ENCODE data around the gene MTG2. TPM values are rescaled to one million over a fixed set of nuclear protein-coding genes. Genes with fewer than 3 reads are reported as not detected.

The MTG2 gene
- total and polyA plus RNA-seq, 2 donors from 2014 or later = 36.1 to 45.2 TPM

- H3K9me3 ChIP-seq (ENCODE audit: control insufficient read depth in 2 of 3, insufficient read depth in 1 of 3, low read length in 3 of 3) = no peaks in the 10 kb centered on the region
- H3K9ac ChIP-seq (ENCODE audit: low read length in 3 of 3) = no peak overlapping the region
- DNase-seq (no peak), FAIRE-seq (no peak)
- no peak overlapping the region for H3K27ac ChIP-seq (ENCODE audit: low read depth in 2 of 2, low read length in 2 of 2)
- peaks cover 3 to 18% (median 8%) of the 10 kb centered on the region in 3 donors for H3K36me3 ChIP-seq (ENCODE audit: control insufficient read depth in 2 of 3, insufficient read depth in 3 of 3, low read length in 3 of 3)
- H3K4me3 ChIP-seq (ENCODE audit: low read length in 3 of 3) = no peak overlapping the region
- intact Hi-C loops (cut with DNase I) = no loop called here
- no peak for TF ChIP-seq CTCF (IDR thresholded peaks at IDR 0.05; ENCODE audit: borderline replicate concordance, extremely low read depth, insufficient read depth)
- peaks cover 0 to 6% (median 0%) of the 10 kb centered on the region in 3 donors for H3K4me1 ChIP-seq (ENCODE audit: control insufficient read depth in 2 of 3, insufficient read depth in 2 of 3, low read depth in 1 of 3, low read length in 3 of 3)
- H3K27me3 ChIP-seq (ENCODE audit: control insufficient read depth, insufficient read depth, low read length) = no peaks in the 10 kb centered on the region
Observed at GRCh38 chr20:62179162-62179504, 3.7 kb upstream of the MTG2 start.

- TF ChIP-seq CTCF (IDR thresholded peaks at IDR 0.05; ENCODE audit: borderline replicate concordance, extremely low read depth, insufficient read depth) = no peak
- Histone ChIP-seq H3K4me3 (ENCODE audit: low read length in 3 of 3) (peak overlapping the region in 2 of 3 donors; percentile 76 to 97), H3K4me1 (ENCODE audit: control insufficient read depth in 2 of 3, insufficient read depth in 2 of 3, low read depth in 1 of 3, low read length in 3 of 3) (peaks cover 0 to 6% (median 0%) of the 10 kb centered on the region in 3 donors), H3K27ac (ENCODE audit: low read depth in 2 of 2, low read length in 2 of 2) (no peak overlapping the region), H3K9me3 (ENCODE audit: control insufficient read depth in 2 of 3, insufficient read depth in 1 of 3, low read length in 3 of 3) (no peaks in the 10 kb centered on the region), H3K36me3 (ENCODE audit: control insufficient read depth in 2 of 3, insufficient read depth in 3 of 3, low read length in 3 of 3) (peaks cover 0 to 8% (median 5%) of the 10 kb centered on the region in 3 donors), H3K9ac (ENCODE audit: low read length in 3 of 3) (peak overlapping the region in 1 of 3 donors; percentile 90), H3K27me3 (ENCODE audit: control insufficient read depth, insufficient read depth, low read length) (no peaks in the 10 kb centered on the region)
- no peak for FAIRE-seq
- intact Hi-C loops (cut with DNase I) = no loop called here
- DNase-seq = no peak
Observed at GRCh38 chr20:62181808-62182207, 1.0 kb upstream of the MTG2 start.

GRCh38 chr20:62183426-62184142 lies 756 bp downstream of the MTG2 start:
- H3K4me3 ChIP-seq (ENCODE audit: low read length in 3 of 3) = peak overlapping the region; percentile 92 to 97 (median 94)
- intact Hi-C loops (cut with DNase I) = no loop called here
- peaks cover 0 to 6% (median 0%) of the 10 kb centered on the region in 3 donors for H3K4me1 ChIP-seq (ENCODE audit: control insufficient read depth in 2 of 3, insufficient read depth in 2 of 3, low read depth in 1 of 3, low read length in 3 of 3)
- H3K9me3 ChIP-seq (ENCODE audit: control insufficient read depth in 2 of 3, insufficient read depth in 1 of 3, low read length in 3 of 3) = no peaks in the 10 kb centered on the region
- H3K27me3 ChIP-seq (ENCODE audit: control insufficient read depth, insufficient read depth, low read length) = no peaks in the 10 kb centered on the region
- FAIRE-seq (no peak), DNase-seq (peak in 1 of 5 donors; percentile 15)
- no peak for TF ChIP-seq CTCF (IDR thresholded peaks at IDR 0.05; ENCODE audit: borderline replicate concordance, extremely low read depth, insufficient read depth)
- H3K9ac ChIP-seq (ENCODE audit: low read length in 3 of 3) = peak overlapping the region; percentile 83 to 92 (median 90)
- H3K36me3 ChIP-seq (ENCODE audit: control insufficient read depth in 2 of 3, insufficient read depth in 3 of 3, low read length in 3 of 3) = peaks cover 0 to 8% (median 5%) of the 10 kb centered on the region in 3 donors
- H3K27ac ChIP-seq (ENCODE audit: low read depth in 2 of 2, low read length in 2 of 2) = peak overlapping the region in 1 of 2 donors; percentile 93

Measured in kidney (tissue), 14 donors.